SK-N-SH treated with all-trans-retinoic acid at 6 μM for 48 hours (cell line): ENCODE results near the gene NMRK2.

Experiments
- ATAC-seq: fragments of 200-7000 bp; cut with Tn5 transposase; 3 replicates; pipeline ENCODE4 v1.9.1; 2020; ENCODE audit warnings: mild to moderate bottlenecking, moderate library complexity
- ARNTL ChIP-seq: fragments of 450-650 bp; formaldehyde crosslinking; IDR thresholded peaks from 2 replicates; pipeline ENCODE4 v1.5.0; 2020; ENCODE audit warnings: low read depth, mild to moderate bottlenecking, moderate library complexity, borderline replicate concordance
- BACH2 ChIP-seq: fragments of 250-450 bp; sonication (Bioruptor Pico); IDR thresholded peaks from 2 replicates; pipeline ENCODE4 v1.9.0; 2021; ENCODE audit warnings: mild to moderate bottlenecking, borderline replicate concordance
- CREB5 ChIP-seq: fragments of 250-450 bp; sonication (Bioruptor Pico); IDR thresholded peaks from 2 replicates; pipeline ENCODE4 v1.5.1; 2020; ENCODE audit warnings: low read depth, mild to moderate bottlenecking, moderate library complexity
- CSDC2 ChIP-seq: fragments of 250-450 bp; sonication (Bioruptor Pico); IDR thresholded peaks from 2 replicates; pipeline ENCODE4 v1.5.0; 2020; ENCODE audit warnings: mild to moderate bottlenecking, moderate library complexity
- ESRRG ChIP-seq: fragments of 250-450 bp; sonication (Bioruptor Pico); IDR thresholded peaks from 2 replicates; pipeline ENCODE4 v1.6.1; 2021; ENCODE audit warnings: mild to moderate bottlenecking
- ISL1 ChIP-seq: fragments of 250-450 bp; sonication (Bioruptor Pico); IDR thresholded peaks from 2 replicates; pipeline ENCODE4 v2.1.2; 2022; ENCODE audit warnings: mild to moderate bottlenecking, moderate library complexity
- OSR1 ChIP-seq: fragments of 250-450 bp; sonication (Bioruptor Pico); IDR thresholded peaks from 2 replicates; pipeline ENCODE4 v1.8.0; 2022; ENCODE audit warnings: moderate library complexity, mild to moderate bottlenecking, inconsistent platforms
- PATZ1 ChIP-seq: fragments of 250-450 bp; sonication (Bioruptor Pico); IDR thresholded peaks from 2 replicates; pipeline ENCODE4 v1.8.0; 2020; ENCODE audit warnings: mild to moderate bottlenecking, moderate library complexity, borderline replicate concordance
- POU6F1 ChIP-seq: fragments of 250-450 bp; sonication (Bioruptor Pico); IDR thresholded peaks from 2 replicates; pipeline ENCODE4 v1.8.0; 2021; ENCODE audit warnings: low read depth, mild to moderate bottlenecking, moderate library complexity, borderline replicate concordance
- PPARA ChIP-seq: fragments of 250-450 bp; sonication (Bioruptor Pico); IDR thresholded peaks from 2 replicates; pipeline ENCODE4 v1.5.0; 2020; ENCODE audit warnings: mild to moderate bottlenecking, borderline replicate concordance
- RARB ChIP-seq: fragments of 250-450 bp; sonication (Bioruptor Pico); IDR thresholded peaks from 2 replicates; pipeline ENCODE4 v1.8.0; 2021; ENCODE audit warnings: mild to moderate bottlenecking, moderate library complexity
- SNAI2 ChIP-seq: fragments of 250-450 bp; sonication (Bioruptor Pico); IDR thresholded peaks from 2 replicates; pipeline ENCODE4 v1.5.0; 2020; ENCODE audit warnings: mild to moderate bottlenecking, moderate library complexity
- TCF4 ChIP-seq: fragments of 250-450 bp; sonication (Bioruptor Pico); IDR thresholded peaks from 2 replicates; pipeline ENCODE4 v1.8.0; 2021; ENCODE audit warnings: mild to moderate bottlenecking, moderate library complexity, borderline replicate concordance
- TOX ChIP-seq: fragments of 250-450 bp; sonication (Bioruptor Pico); IDR thresholded peaks from 2 replicates; pipeline ENCODE4 v1.8.0; 2021; ENCODE audit warnings: mild to moderate bottlenecking, moderate library complexity, borderline replicate concordance
- ZFP3 ChIP-seq: fragments of 250-450 bp; sonication (Bioruptor Pico); IDR thresholded peaks from 2 replicates; pipeline ENCODE4 v1.5.0; 2020; ENCODE audit warnings: mild to moderate bottlenecking, moderate library complexity
- ZFP30 ChIP-seq: fragments of 450-650 bp; formaldehyde crosslinking; IDR thresholded peaks from 2 replicates; pipeline ENCODE4 v1.5.0; 2022; ENCODE audit warnings: mild to moderate bottlenecking, moderate library complexity
- ZNF70 ChIP-seq: fragments of 450-650 bp; formaldehyde crosslinking; IDR thresholded peaks from 2 replicates; pipeline ENCODE4 v1.5.0; 2020; ENCODE audit warnings: mild to moderate bottlenecking, moderate library complexity
- ZNF8 ChIP-seq: fragments of 450-650 bp; formaldehyde crosslinking; IDR thresholded peaks from 2 replicates; pipeline ENCODE4 v1.5.0; 2020; ENCODE audit warnings: mild to moderate bottlenecking, moderate library complexity
- TF ChIP-seq, protein P1 (sequence below): fragments of 250-450 bp; sonication (Bioruptor Pico); IDR thresholded peaks from 2 replicates; pipeline ENCODE4 v1.5.0; 2020; ENCODE audit warnings: mild to moderate bottlenecking, moderate library complexity
- TF ChIP-seq, protein P2 (sequence below): fragments of 250-450 bp; sonication (Bioruptor Pico); IDR thresholded peaks from 2 replicates; pipeline ENCODE4 v1.5.1; 2021; ENCODE audit warnings: mild to moderate bottlenecking, moderate library complexity

Gene NMRK2

DNA sequence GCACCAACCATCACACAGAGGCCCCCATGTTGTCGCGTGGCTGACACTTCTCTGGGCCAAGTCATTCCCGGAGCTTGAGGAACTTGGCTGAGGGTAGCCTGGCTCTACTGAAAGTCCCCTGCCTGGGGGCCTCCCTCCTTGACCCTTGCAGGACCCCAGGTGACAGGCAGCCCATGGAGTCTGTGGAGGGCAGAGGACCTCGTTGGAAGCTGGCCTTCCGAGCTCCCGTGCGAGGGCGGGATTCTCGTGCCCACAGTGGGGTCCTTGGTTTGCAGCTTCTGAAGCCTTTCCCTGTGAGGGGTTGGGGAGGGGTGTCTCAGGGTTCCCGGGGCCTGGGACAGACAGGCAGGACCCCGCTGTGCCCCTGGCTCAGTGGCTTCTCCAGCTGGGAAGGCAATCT is 16.4 kb downstream of the NMRK2 start:
- ATAC-seq: no peak
- TF ChIP-seq ARNTL (CRISPR knock-in tag) (no peak), TOX (CRISPR knock-in tag) (no peak), TCF4 (no peak), BACH2 (CRISPR knock-in tag) (no peak), ZFP30 (CRISPR knock-in tag) (no peak), RARB (CRISPR knock-in tag) (no peak), ISL1 (CRISPR knock-in tag) (no peak)

- no peak for ATAC-seq
- TF ChIP-seq ZFP30 (CRISPR knock-in tag): no peak
- no peak for TF ChIP-seq POU6F1
- TF ChIP-seq CSDC2 (CRISPR knock-in tag): no peak
- TF ChIP-seq, protein P1, sequence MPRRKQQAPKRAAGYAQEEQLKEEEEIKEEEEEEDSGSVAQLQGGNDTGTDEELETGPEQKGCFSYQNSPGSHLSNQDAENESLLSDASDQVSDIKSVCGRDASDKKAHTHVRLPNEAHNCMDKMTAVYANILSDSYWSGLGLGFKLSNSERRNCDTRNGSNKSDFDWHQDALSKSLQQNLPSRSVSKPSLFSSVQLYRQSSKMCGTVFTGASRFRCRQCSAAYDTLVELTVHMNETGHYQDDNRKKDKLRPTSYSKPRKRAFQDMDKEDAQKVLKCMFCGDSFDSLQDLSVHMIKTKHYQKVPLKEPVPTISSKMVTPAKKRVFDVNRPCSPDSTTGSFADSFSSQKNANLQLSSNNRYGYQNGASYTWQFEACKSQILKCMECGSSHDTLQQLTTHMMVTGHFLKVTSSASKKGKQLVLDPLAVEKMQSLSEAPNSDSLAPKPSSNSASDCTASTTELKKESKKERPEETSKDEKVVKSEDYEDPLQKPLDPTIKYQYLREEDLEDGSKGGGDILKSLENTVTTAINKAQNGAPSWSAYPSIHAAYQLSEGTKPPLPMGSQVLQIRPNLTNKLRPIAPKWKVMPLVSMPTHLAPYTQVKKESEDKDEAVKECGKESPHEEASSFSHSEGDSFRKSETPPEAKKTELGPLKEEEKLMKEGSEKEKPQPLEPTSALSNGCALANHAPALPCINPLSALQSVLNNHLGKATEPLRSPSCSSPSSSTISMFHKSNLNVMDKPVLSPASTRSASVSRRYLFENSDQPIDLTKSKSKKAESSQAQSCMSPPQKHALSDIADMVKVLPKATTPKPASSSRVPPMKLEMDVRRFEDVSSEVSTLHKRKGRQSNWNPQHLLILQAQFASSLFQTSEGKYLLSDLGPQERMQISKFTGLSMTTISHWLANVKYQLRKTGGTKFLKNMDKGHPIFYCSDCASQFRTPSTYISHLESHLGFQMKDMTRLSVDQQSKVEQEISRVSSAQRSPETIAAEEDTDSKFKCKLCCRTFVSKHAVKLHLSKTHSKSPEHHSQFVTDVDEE (CRISPR knock-in tag): no peak
- TF ChIP-seq, protein P2, sequence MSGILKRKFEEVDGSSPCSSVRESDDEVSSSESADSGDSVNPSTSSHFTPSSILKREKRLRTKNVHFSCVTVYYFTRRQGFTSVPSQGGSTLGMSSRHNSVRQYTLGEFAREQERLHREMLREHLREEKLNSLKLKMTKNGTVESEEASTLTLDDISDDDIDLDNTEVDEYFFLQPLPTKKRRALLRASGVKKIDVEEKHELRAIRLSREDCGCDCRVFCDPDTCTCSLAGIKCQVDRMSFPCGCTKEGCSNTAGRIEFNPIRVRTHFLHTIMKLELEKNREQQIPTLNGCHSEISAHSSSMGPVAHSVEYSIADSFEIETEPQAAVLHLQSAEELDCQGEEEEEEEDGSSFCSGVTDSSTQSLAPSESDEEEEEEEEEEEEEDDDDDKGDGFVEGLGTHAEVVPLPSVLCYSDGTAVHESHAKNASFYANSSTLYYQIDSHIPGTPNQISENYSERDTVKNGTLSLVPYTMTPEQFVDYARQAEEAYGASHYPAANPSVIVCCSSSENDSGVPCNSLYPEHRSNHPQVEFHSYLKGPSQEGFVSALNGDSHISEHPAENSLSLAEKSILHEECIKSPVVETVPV (CRISPR knock-in tag): no peak
- TF ChIP-seq PATZ1 (CRISPR knock-in tag): no peak
- no peak for TF ChIP-seq CREB5
- TF ChIP-seq TOX (CRISPR knock-in tag): no peak
- TF ChIP-seq ZNF8 (CRISPR knock-in tag): no peak
- TF ChIP-seq RARB (CRISPR knock-in tag): no peak
- TF ChIP-seq ESRRG (CRISPR knock-in tag): no peak
- TF ChIP-seq SNAI2 (CRISPR knock-in tag): no peak
Observed at GRCh38 chr19:3949997-3950859, 17.4 kb downstream of the NMRK2 start.

GRCh38 chr19:3950871-3951861 is 18.3 kb downstream of the NMRK2 start:
- ATAC-seq: peak; percentile 10; the same call in 2 of the 3 replicates
- no peak for TF ChIP-seq ESRRG (CRISPR knock-in tag)
- TF ChIP-seq TOX (CRISPR knock-in tag): no peak
- no peak for TF ChIP-seq POU6F1
- no peak for TF ChIP-seq ZNF70 (CRISPR knock-in tag)
- no peak for TF ChIP-seq CSDC2 (CRISPR knock-in tag)
- TF ChIP-seq, protein P1 (CRISPR knock-in tag): no peak
- no peak for TF ChIP-seq SNAI2 (CRISPR knock-in tag)
- TF ChIP-seq ZFP30 (CRISPR knock-in tag): no peak
- no peak for TF ChIP-seq ZFP3 (CRISPR knock-in tag)
- TF ChIP-seq RARB (CRISPR knock-in tag): no peak
- TF ChIP-seq ARNTL (CRISPR knock-in tag): no peak
- no peak for TF ChIP-seq PPARA (CRISPR knock-in tag)
- TF ChIP-seq OSR1 (CRISPR knock-in tag): no peak
